ENCODE measurements around the gene INPP5A. TPM values are rescaled to one million over a fixed set of nuclear protein-coding genes. Genes with fewer than 3 reads are reported as not detected.
A peak's percentile ranks its signal among the peaks of the same experiment; 100 is the strongest.

The INPP5A gene
- total and polyA plus RNA-seq, 9 of the 15 experiments (the other 6 are each of a cell fraction or from before 2014, with no cell fraction given), result 0.66 to 11.6 (median 7.7) TPM

DNA sequence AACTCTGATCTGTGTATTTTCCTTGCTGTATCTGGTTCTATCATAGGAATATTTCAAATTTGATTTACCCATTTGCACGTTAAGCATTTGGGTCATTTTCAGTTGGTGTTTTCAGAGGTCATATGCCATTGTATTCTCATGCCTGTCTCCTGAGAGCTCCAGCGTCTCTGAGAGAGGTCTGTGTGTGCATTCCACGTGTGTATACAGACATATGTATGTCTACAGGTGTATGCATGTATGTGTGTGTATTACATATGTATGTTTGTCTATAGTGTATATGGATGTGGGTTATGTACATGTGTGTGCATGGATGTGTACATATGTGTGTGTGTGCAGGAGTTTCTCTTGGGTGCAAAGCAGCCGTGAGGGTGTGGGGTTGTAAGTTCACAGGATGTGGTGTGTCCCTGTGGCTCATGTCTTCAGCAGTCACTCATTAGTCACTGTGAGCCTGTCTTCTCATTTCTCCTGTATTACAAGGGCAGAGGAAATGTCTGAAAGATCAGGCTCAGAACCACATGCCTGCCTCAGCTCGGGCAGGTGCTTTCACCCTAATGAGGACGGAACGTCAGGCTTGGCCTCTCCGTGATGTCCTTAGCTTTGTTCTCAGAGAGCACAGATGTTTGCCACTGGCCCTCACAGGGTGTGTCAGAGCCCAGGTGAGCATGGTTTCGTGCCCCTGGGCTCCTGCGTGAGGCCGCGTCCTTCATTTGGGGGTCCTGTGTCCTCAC is 146.7 kb downstream of the INPP5A start:
- 0 out of 2 replicates have a peak overlapping the region, but pooled peaks have one; percentile 19 for H2AFZ ChIP-seq (ENCODE audit: low read depth, low read length)
- H3K36me3 ChIP-seq (ENCODE audit: control insufficient read depth, insufficient read depth, low read length), result no peaks in the 10 kb centered on the region
- H3K4me1 ChIP-seq (replicated peaks in 1 of 2; ENCODE audit: control insufficient read depth in 2 of 2, insufficient read depth in 2 of 2, low read length in 2 of 2), result peaks cover 21 to 27% of the 10 kb centered on the region in 2 experiments
- POLR2A ChIA-PET, result interaction anchor here (1.0 to 1.5 kb wide), 3 partner anchors 8 to 17 kb away, joined by 3 to 4 read pairs (median 4); no protein-coding TSS in a partner anchor
- peak overlapping the region; percentile 71 for H3K4me2 ChIP-seq (ENCODE audit: insufficient read depth, low read length)
- H3K9ac ChIP-seq (ENCODE audit: insufficient read depth in 1 of 2, low read depth in 2 of 2, low read length in 2 of 2), result peak overlapping the region; percentile 55 to 87; a peak in 3 of 4 replicates
- ATAC-seq (peak; percentile 55), FAIRE-seq (peak; percentile 69), DNase-seq (ENCODE audit: extremely low read depth in 1 of 4, low spot score in 3 of 4) (peak in 2 of 4 experiments; percentile 22 to 23)
- 56% methylated on average over 8 of the region's 12 CpGs for WGBS (ENCODE audit: insufficient coverage, low coverage, missing lambda C conversion rate)
- H3K27ac ChIP-seq (ENCODE audit: extremely low read depth, low read depth, low read length), result peak overlapping the region; percentile 89; the same call in 2 of the 3 replicates
- H3K27me3 ChIP-seq (ENCODE audit: control insufficient read depth in 2 of 2, insufficient read depth in 2 of 2, low read length in 2 of 2), result no peaks in the 10 kb centered on the region
- in situ Hi-C loops (cut with MboI), result no loop called here
- H4K20me1 ChIP-seq (replicated peaks; ENCODE audit: control insufficient read depth, insufficient read depth, low read length), result no peaks in the 10 kb centered on the region
- intact Hi-C loops (cut with micrococcal nuclease), result no loop called here
- H3K9me1 ChIP-seq (ENCODE audit: control insufficient read depth, insufficient read depth, low read length), result no peaks in the 10 kb centered on the region
- no TSS peak for BruUV-seq (replicated peaks)
- H3K4me3 ChIP-seq, result no peak overlapping the region
- H3K9me3 ChIP-seq (replicated peaks; ENCODE audit: control insufficient read depth, insufficient read depth, low read depth, low read length), result no peaks in the 10 kb centered on the region; the same call in 1 of the 2 replicates
- peaks cover 3% of the 10 kb centered on the region; the same call in 1 of the 3 replicates for H3K79me2 ChIP-seq (ENCODE audit: control insufficient read depth, insufficient read depth, low read length)
- CTCF ChIA-PET (ENCODE audit: low intra/inter-chr PET ratio), result no interaction called here
- TF ChIP-seq KDM1A (IDR thresholded peaks at IDR 0.05) (peak in 1 of 2 experiments; percentile 89; a peak in 2 of 4 replicates), CEBPG (CRISPR knock-in tag; IDR thresholded peaks at IDR 0.05) (peak; percentile 23; the same call in 1 of the 2 replicates), CEBPG (tag; conservative IDR thresholded peaks at IDR 0.05 in 1 of 2, IDR thresholded peaks at IDR 0.05 in 1 of 2) (no peak), ETV5 (CRISPR knock-in tag; IDR thresholded peaks at IDR 0.05; ENCODE audit: low read depth) (0 out of 2 replicates have a peak, but pooled peaks have one; percentile 33), RBFOX2 (IDR thresholded peaks at IDR 0.05; ENCODE audit: low read depth, low read length) (0 out of 2 replicates have a peak, but pooled peaks have one; percentile 18), ZNF778 (CRISPR knock-in tag; IDR thresholded peaks at IDR 0.05) (no peak)
- TF ChIP-seq, protein P1, sequence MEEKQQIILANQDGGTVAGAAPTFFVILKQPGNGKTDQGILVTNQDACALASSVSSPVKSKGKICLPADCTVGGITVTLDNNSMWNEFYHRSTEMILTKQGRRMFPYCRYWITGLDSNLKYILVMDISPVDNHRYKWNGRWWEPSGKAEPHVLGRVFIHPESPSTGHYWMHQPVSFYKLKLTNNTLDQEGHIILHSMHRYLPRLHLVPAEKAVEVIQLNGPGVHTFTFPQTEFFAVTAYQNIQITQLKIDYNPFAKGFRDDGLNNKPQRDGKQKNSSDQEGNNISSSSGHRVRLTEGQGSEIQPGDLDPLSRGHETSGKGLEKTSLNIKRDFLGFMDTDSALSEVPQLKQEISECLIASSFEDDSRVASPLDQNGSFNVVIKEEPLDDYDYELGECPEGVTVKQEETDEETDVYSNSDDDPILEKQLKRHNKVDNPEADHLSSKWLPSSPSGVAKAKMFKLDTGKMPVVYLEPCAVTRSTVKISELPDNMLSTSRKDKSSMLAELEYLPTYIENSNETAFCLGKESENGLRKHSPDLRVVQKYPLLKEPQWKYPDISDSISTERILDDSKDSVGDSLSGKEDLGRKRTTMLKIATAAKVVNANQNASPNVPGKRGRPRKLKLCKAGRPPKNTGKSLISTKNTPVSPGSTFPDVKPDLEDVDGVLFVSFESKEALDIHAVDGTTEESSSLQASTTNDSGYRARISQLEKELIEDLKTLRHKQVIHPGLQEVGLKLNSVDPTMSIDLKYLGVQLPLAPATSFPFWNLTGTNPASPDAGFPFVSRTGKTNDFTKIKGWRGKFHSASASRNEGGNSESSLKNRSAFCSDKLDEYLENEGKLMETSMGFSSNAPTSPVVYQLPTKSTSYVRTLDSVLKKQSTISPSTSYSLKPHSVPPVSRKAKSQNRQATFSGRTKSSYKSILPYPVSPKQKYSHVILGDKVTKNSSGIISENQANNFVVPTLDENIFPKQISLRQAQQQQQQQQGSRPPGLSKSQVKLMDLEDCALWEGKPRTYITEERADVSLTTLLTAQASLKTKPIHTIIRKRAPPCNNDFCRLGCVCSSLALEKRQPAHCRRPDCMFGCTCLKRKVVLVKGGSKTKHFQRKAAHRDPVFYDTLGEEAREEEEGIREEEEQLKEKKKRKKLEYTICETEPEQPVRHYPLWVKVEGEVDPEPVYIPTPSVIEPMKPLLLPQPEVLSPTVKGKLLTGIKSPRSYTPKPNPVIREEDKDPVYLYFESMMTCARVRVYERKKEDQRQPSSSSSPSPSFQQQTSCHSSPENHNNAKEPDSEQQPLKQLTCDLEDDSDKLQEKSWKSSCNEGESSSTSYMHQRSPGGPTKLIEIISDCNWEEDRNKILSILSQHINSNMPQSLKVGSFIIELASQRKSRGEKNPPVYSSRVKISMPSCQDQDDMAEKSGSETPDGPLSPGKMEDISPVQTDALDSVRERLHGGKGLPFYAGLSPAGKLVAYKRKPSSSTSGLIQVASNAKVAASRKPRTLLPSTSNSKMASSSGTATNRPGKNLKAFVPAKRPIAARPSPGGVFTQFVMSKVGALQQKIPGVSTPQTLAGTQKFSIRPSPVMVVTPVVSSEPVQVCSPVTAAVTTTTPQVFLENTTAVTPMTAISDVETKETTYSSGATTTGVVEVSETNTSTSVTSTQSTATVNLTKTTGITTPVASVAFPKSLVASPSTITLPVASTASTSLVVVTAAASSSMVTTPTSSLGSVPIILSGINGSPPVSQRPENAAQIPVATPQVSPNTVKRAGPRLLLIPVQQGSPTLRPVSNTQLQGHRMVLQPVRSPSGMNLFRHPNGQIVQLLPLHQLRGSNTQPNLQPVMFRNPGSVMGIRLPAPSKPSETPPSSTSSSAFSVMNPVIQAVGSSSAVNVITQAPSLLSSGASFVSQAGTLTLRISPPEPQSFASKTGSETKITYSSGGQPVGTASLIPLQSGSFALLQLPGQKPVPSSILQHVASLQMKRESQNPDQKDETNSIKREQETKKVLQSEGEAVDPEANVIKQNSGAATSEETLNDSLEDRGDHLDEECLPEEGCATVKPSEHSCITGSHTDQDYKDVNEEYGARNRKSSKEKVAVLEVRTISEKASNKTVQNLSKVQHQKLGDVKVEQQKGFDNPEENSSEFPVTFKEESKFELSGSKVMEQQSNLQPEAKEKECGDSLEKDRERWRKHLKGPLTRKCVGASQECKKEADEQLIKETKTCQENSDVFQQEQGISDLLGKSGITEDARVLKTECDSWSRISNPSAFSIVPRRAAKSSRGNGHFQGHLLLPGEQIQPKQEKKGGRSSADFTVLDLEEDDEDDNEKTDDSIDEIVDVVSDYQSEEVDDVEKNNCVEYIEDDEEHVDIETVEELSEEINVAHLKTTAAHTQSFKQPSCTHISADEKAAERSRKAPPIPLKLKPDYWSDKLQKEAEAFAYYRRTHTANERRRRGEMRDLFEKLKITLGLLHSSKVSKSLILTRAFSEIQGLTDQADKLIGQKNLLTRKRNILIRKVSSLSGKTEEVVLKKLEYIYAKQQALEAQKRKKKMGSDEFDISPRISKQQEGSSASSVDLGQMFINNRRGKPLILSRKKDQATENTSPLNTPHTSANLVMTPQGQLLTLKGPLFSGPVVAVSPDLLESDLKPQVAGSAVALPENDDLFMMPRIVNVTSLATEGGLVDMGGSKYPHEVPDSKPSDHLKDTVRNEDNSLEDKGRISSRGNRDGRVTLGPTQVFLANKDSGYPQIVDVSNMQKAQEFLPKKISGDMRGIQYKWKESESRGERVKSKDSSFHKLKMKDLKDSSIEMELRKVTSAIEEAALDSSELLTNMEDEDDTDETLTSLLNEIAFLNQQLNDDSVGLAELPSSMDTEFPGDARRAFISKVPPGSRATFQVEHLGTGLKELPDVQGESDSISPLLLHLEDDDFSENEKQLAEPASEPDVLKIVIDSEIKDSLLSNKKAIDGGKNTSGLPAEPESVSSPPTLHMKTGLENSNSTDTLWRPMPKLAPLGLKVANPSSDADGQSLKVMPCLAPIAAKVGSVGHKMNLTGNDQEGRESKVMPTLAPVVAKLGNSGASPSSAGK (IDR thresholded peaks at IDR 0.05), result peak; percentile 91
- TF ChIP-seq, protein P2, sequence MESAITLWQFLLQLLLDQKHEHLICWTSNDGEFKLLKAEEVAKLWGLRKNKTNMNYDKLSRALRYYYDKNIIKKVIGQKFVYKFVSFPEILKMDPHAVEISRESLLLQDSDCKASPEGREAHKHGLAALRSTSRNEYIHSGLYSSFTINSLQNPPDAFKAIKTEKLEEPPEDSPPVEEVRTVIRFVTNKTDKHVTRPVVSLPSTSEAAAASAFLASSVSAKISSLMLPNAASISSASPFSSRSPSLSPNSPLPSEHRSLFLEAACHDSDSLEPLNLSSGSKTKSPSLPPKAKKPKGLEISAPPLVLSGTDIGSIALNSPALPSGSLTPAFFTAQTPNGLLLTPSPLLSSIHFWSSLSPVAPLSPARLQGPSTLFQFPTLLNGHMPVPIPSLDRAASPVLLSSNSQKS (CRISPR knock-in tag; IDR thresholded peaks at IDR 0.05), result no peak

Data from K562 (cell line).